ENCODE measurements around the gene TNFRSF25.

TNFRSF25 gene

GRCh38 chr1:6475381-6476133, 9.6 kb upstream of the TNFRSF25 start:
- H3K27me3 ChIP-seq (ENCODE audit: low read depth, low read length) = no peaks in the 10 kb centered on the region
- H4K20me1 ChIP-seq (ENCODE audit: insufficient read depth, low read length) = no peaks in the 10 kb centered on the region
- 0 out of 2 replicates have a peak overlapping the region, but pooled peaks have one; percentile 25 for H2AFZ ChIP-seq (ENCODE audit: low read depth, low read length)
- peak overlapping the region; percentile 51 for H3K4me3 ChIP-seq (ENCODE audit: low read length)
- no peak overlapping the region for H3K9ac ChIP-seq (ENCODE audit: low read length)
- peak overlapping the region; percentile 71 for H3K4me2 ChIP-seq (ENCODE audit: low read length)
- H3K36me3 ChIP-seq (replicated peaks; ENCODE audit: low read depth, low read length) = no peaks in the 10 kb centered on the region
- no peaks in the 10 kb centered on the region for H3K79me2 ChIP-seq (ENCODE audit: low read length)
- TF ChIP-seq EZH2phosphoT487 (IDR thresholded peaks at IDR 0.05; ENCODE audit: low read depth) = no peak
- TF ChIP-seq, protein P1, sequence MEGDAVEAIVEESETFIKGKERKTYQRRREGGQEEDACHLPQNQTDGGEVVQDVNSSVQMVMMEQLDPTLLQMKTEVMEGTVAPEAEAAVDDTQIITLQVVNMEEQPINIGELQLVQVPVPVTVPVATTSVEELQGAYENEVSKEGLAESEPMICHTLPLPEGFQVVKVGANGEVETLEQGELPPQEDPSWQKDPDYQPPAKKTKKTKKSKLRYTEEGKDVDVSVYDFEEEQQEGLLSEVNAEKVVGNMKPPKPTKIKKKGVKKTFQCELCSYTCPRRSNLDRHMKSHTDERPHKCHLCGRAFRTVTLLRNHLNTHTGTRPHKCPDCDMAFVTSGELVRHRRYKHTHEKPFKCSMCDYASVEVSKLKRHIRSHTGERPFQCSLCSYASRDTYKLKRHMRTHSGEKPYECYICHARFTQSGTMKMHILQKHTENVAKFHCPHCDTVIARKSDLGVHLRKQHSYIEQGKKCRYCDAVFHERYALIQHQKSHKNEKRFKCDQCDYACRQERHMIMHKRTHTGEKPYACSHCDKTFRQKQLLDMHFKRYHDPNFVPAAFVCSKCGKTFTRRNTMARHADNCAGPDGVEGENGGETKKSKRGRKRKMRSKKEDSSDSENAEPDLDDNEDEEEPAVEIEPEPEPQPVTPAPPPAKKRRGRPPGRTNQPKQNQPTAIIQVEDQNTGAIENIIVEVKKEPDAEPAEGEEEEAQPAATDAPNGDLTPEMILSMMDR (IDR thresholded peaks at IDR 0.05; ENCODE audit: low read depth, low read length) = peak; percentile 81
- no peaks in the 10 kb centered on the region for H3K9me3 ChIP-seq (ENCODE audit: insufficient read depth, low read length)
- no peaks in the 10 kb centered on the region for H3K4me1 ChIP-seq (ENCODE audit: low read length)
- H3K27ac ChIP-seq (ENCODE audit: low read length) = no peak overlapping the region

GRCh38 chr1:6474815-6475282, 8.9 kb upstream of the TNFRSF25 start:
- no peak overlapping the region for H3K9ac ChIP-seq (ENCODE audit: low read length)
- no peaks in the 10 kb centered on the region for H3K27me3 ChIP-seq (ENCODE audit: low read depth, low read length)
- TF ChIP-seq, protein P1 (IDR thresholded peaks at IDR 0.05; ENCODE audit: low read depth, low read length) = no peak
- TF ChIP-seq EZH2phosphoT487 (IDR thresholded peaks at IDR 0.05; ENCODE audit: low read depth) = no peak
- no peak overlapping the region for H3K27ac ChIP-seq (ENCODE audit: low read length)
- H3K4me3 ChIP-seq (ENCODE audit: low read length) = no peak overlapping the region
- no peaks in the 10 kb centered on the region for H3K79me2 ChIP-seq (ENCODE audit: low read length)
- H3K9me3 ChIP-seq (ENCODE audit: insufficient read depth, low read length) = no peaks in the 10 kb centered on the region
- no peaks in the 10 kb centered on the region for H4K20me1 ChIP-seq (ENCODE audit: insufficient read depth, low read length)
- no peak overlapping the region for H3K4me2 ChIP-seq (ENCODE audit: low read length)
- H3K36me3 ChIP-seq (replicated peaks; ENCODE audit: low read depth, low read length) = no peaks in the 10 kb centered on the region
- H3K4me1 ChIP-seq (ENCODE audit: low read length) = no peaks in the 10 kb centered on the region
- no peak overlapping the region for H2AFZ ChIP-seq (ENCODE audit: low read depth, low read length)

DNA sequence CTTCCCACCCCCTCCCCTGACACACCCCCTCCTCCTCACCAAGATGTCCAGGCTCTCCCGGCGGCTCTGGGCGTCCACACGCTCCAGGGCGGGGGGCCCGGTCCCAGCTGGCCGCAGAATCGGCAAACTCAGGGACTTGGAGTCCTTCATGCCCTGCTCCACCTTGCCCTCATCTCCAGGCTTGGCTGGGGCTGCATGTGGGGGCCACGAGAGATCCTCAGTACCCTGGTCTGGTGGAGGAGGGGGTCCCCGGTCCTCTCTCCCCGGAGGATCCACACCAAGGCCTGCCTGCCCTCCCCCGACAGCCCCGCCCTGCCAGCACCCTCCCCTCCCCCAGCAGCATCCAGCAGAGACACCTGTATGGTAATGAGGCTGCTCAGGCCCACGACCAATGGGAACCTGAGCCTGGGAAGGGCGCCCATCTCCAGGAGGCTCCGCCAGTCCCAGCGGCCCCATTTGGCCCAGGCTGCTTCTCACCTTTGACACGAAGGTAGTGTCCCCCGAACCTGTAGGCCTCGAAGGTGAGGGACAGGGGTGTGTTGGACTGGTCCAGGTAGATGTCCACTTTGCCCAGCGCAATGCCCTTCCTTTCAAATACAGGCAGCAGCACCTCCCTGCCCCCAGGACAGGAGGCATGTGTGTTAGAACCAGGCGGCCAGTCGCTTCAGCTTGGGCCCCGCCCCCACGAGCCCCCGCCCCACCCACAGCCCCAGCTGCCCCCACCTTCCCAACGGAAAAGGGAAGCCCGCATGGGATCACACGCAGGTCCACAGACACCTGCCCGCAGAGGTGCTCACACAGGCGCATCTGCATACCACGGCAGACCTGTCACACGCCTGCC, 8.2 kb upstream of the TNFRSF25 start:
- H4K20me1 ChIP-seq (ENCODE audit: insufficient read depth, low read length) = no peaks in the 10 kb centered on the region
- H3K9ac ChIP-seq (ENCODE audit: low read length) = no peak overlapping the region
- no peak for TF ChIP-seq EZH2phosphoT487 (IDR thresholded peaks at IDR 0.05; ENCODE audit: low read depth)
- TF ChIP-seq, protein P1 (IDR thresholded peaks at IDR 0.05; ENCODE audit: low read depth, low read length) = no peak
- H3K4me3 ChIP-seq (ENCODE audit: low read length) = no peak overlapping the region
- H3K27ac ChIP-seq (ENCODE audit: low read length) = no peak overlapping the region
- no peaks in the 10 kb centered on the region for H3K27me3 ChIP-seq (ENCODE audit: low read depth, low read length)
- H3K4me1 ChIP-seq (ENCODE audit: low read length) = no peaks in the 10 kb centered on the region
- no peaks in the 10 kb centered on the region for H3K36me3 ChIP-seq (replicated peaks; ENCODE audit: low read depth, low read length)
- H3K4me2 ChIP-seq (ENCODE audit: low read length) = no peak overlapping the region
- no peak overlapping the region for H2AFZ ChIP-seq (ENCODE audit: low read depth, low read length)
- no peaks in the 10 kb centered on the region for H3K79me2 ChIP-seq (ENCODE audit: low read length)
- H3K9me3 ChIP-seq (ENCODE audit: insufficient read depth, low read length) = no peaks in the 10 kb centered on the region

DNA sequence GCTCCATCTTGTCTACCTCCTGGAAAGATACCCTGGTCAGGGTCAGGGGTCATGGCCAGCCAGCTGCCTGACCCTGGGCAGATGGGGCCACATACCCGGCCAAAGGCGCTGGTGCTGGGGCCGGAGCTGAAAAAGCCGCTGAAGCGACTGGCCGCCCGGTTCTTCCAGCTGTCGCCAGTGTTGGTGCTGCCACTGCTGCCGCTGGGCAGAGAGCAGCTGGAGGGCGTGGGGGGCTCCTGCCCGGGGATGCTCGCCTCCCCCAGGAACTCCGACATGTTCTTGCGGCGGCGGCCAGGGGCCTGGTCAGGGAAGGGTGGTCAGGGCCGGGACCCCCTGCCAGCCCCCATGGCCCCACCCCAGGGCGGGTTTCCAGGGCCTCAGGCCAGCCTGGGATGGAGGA, 7.2 kb upstream of the TNFRSF25 start:
- Histone ChIP-seq H3K4me1 (ENCODE audit: low read length) (no peaks in the 10 kb centered on the region), H3K4me2 (ENCODE audit: low read length) (no peak overlapping the region), H3K27me3 (ENCODE audit: low read depth, low read length) (no peaks in the 10 kb centered on the region), H3K9me3 (ENCODE audit: insufficient read depth, low read length) (no peaks in the 10 kb centered on the region), H3K9ac (ENCODE audit: low read length) (no peak overlapping the region), H3K4me3 (ENCODE audit: low read length) (no peak overlapping the region), H3K36me3 (replicated peaks; ENCODE audit: low read depth, low read length) (no peaks in the 10 kb centered on the region), H3K79me2 (ENCODE audit: low read length) (no peaks in the 10 kb centered on the region), H4K20me1 (ENCODE audit: insufficient read depth, low read length) (no peaks in the 10 kb centered on the region), H3K27ac (ENCODE audit: low read length) (no peak overlapping the region), H2AFZ (ENCODE audit: low read depth, low read length) (no peak overlapping the region)
- TF ChIP-seq, protein P1 (IDR thresholded peaks at IDR 0.05; ENCODE audit: low read depth, low read length) = no peak
- TF ChIP-seq EZH2phosphoT487 (IDR thresholded peaks at IDR 0.05; ENCODE audit: low read depth) = no peak

Measured in OCI-LY3 (cell line).